GM23338 (cell line): ENCODE measurements around the gene FGF2. TPM values are rescaled to one million over a fixed set of nuclear protein-coding genes. Genes with fewer than 3 reads are reported as not detected.

Experiments used
- ATAC-seq: fragments of 200-7000 bp; cut with Tn5 transposase; 3 replicates; pipeline ENCODE4 v1.9.1; 2020
- DNase-seq: peaks from one replicate; pipeline ENCODE4 v3.0.0-alpha.2; 2015; ENCODE audit warnings: low spot score
- H2AFZ ChIP-seq: fragments of 200-600 bp; sonication (generic); 2 replicates; pipeline ENCODE4 v1.8.0; 2016; ENCODE audit warnings: antibody characterized with exemption, mild to moderate bottlenecking, moderate library complexity
- H3F3A ChIP-seq: fragments of 200-600 bp; sonication (generic); replicated peaks from 2 replicates; pipeline ENCODE4 v1.8.0; 2017; ENCODE audit warnings: antibody characterized with exemption, mixed run types, low read depth
- H3K27ac ChIP-seq: fragments of 200-600 bp; sonication (generic); 2 replicates; pipeline ENCODE4 v1.6.1; 2016; ENCODE audit warnings: low read depth
- H3K27me3 ChIP-seq: fragments of 200-600 bp; sonication (generic); 2 replicates; pipeline ENCODE4 v1.8.0; 2016; ENCODE audit warnings: mild to moderate bottlenecking, mixed run types, moderate library complexity; ENCODE audit not compliant: insufficient read depth
- H3K36me3 ChIP-seq: fragments of 200-600 bp; sonication (generic); 2 replicates; pipeline ENCODE4 v1.8.0; 2016; ENCODE audit warnings: mild to moderate bottlenecking; ENCODE audit not compliant: insufficient read depth
- H3K4me1 ChIP-seq: fragments of 200-600 bp; sonication (generic); 2 replicates; pipeline ENCODE4 v1.8.0; 2016; ENCODE audit warnings: mild to moderate bottlenecking, moderate library complexity; ENCODE audit not compliant: insufficient read depth
- H3K4me2 ChIP-seq: fragments of 200-600 bp; sonication (generic); 2 replicates; pipeline ENCODE4 v1.7.1; 2017; ENCODE audit warnings: mixed run types
- H3K4me3 ChIP-seq: fragments of 200-600 bp; sonication (generic); 2 replicates; pipeline ENCODE4 v1.6.1; 2016; ENCODE audit warnings: mixed run types
- H3K79me2 ChIP-seq: fragments of 200-600 bp; sonication (generic); replicated peaks from 2 replicates; pipeline ENCODE4 v1.8.0; 2017; ENCODE audit warnings: mild to moderate bottlenecking; ENCODE audit not compliant: insufficient read depth
- H3K9me2 ChIP-seq: fragments of 200-600 bp; sonication (generic); 2 replicates; pipeline ENCODE4 v1.8.0; 2017; ENCODE audit not compliant: insufficient read depth
- H4K20me1 ChIP-seq: fragments of 200-600 bp; sonication (generic); replicated peaks from 2 replicates; pipeline ENCODE4 v1.8.0; 2017; ENCODE audit warnings: mild to moderate bottlenecking; ENCODE audit not compliant: insufficient read depth
- H3K27ac Mint-ChIP-seq: 2 replicates; pipeline ENCODE4 v1.8.0; 2020; ENCODE audit warnings: inconsistent platforms, mild to moderate bottlenecking, moderate library complexity, mixed read lengths
- H3K27me3 Mint-ChIP-seq: 3 replicates; pipeline ENCODE4 v1.8.0; 2022; ENCODE audit warnings: low read depth, mild to moderate bottlenecking, moderate library complexity, mixed read lengths, inconsistent platforms; ENCODE audit not compliant: insufficient read depth, poor library complexity
- H3K36me3 Mint-ChIP-seq: 3 replicates; pipeline ENCODE4 v1.8.0; 2021; ENCODE audit warnings: low read depth, mild to moderate bottlenecking, inconsistent platforms, moderate library complexity, mixed read lengths
- H3K4me1 Mint-ChIP-seq: 3 replicates; pipeline ENCODE4 v1.8.0; 2020; ENCODE audit warnings: mild to moderate bottlenecking, inconsistent platforms, mixed read lengths
- H3K4me3 Mint-ChIP-seq: 3 replicates; pipeline ENCODE4 v1.8.0; 2021; ENCODE audit warnings: moderate library complexity, mild to moderate bottlenecking, inconsistent platforms, mixed read lengths
- H3K9me3 Mint-ChIP-seq: 3 replicates; pipeline ENCODE4 v1.8.0; 2020; ENCODE audit warnings: moderate library complexity, mild to moderate bottlenecking, inconsistent platforms, mixed read lengths
- CREB1 ChIP-seq: fragments of 250-450 bp; sonication (Bioruptor Pico); IDR thresholded peaks from 2 replicates; pipeline ENCODE4 v1.5.0; 2020; ENCODE audit warnings: low read depth, mild to moderate bottlenecking, moderate library complexity
- EZH2 ChIP-seq: fragments of 200-600 bp; sonication (generic); IDR thresholded peaks from one replicate; pipeline ENCODE4 v1.8.0; 2017; ENCODE audit warnings: antibody characterized with exemption, mild to moderate bottlenecking, low read depth; ENCODE audit not compliant: unreplicated experiment
- EZH2phosphoT487 ChIP-seq: fragments of 200-600 bp; sonication (generic); IDR thresholded peaks from one replicate; pipeline ENCODE4 v1.8.1; 2018; ENCODE audit warnings: antibody characterized with exemption; ENCODE audit not compliant: unreplicated experiment
- JUNB ChIP-seq: IDR thresholded peaks from one replicate; pipeline ENCODE4 v1.6.1; 2016; ENCODE audit warnings: antibody characterized with exemption; ENCODE audit not compliant: unreplicated experiment
- NANOG ChIP-seq: IDR thresholded peaks from 2 replicates; pipeline ENCODE4 v1.6.1; 2016; ENCODE audit warnings: antibody characterized with exemption, borderline replicate concordance
- POLR2AphosphoS5 ChIP-seq: IDR thresholded peaks from 2 replicates; pipeline ENCODE4 v1.6.1; 2016; ENCODE audit warnings: antibody characterized with exemption, low read depth
- STAT1 ChIP-seq: IDR thresholded peaks from one replicate; pipeline ENCODE4 v1.6.1; 2016; ENCODE audit warnings: antibody characterized with exemption; ENCODE audit not compliant: unreplicated experiment
- ZNF114 ChIP-seq: fragments of 250-450 bp; sonication (Bioruptor Pico); IDR thresholded peaks from 2 replicates; pipeline ENCODE4 v1.5.0; 2020; ENCODE audit warnings: mild to moderate bottlenecking, moderate library complexity
- ZNF331 ChIP-seq: fragments of 250-450 bp; sonication (Bioruptor Pico); IDR thresholded peaks from 2 replicates; pipeline ENCODE4 v1.5.0; 2020; ENCODE audit warnings: low read depth, mild to moderate bottlenecking, moderate library complexity
- polyA plus RNA-seq: library from polyadenylated mRNA; unstranded; fragments of >200 nt; fragmentation: Nextera tagmentation; extraction: Ambion mirVana; gene quantifications from 2 replicates; pipeline ENCODE4 v1.2.1, GENCODE V29; 2016
- total RNA-seq: library from RNA; depleted of rRNA; stranded (reverse); fragments of >200 nt; shearing (Covaris generic); gene quantifications from 2 replicates; pipeline ENCODE4 v1.2.3, GENCODE V29; 2014
- TF ChIP-seq, protein P1 (sequence below), 2 experiments: fragments of 200-600 bp in 1 of 2; sonication (generic) in 1 of 2; conservative IDR thresholded peaks; 2 replicates each; pipeline versions ENCODE4 v1.5.1 to v1.6.1; 2016 to 2017; ENCODE audit warnings: antibody characterized with exemption in 2 of 2, low read depth in 2 of 2, mild to moderate bottlenecking in 2 of 2, moderate library complexity in 1 of 2
- TF ChIP-seq, protein P2 (sequence below): IDR thresholded peaks from one replicate; pipeline ENCODE4 v1.6.1; 2018; ENCODE audit warnings: antibody characterized with exemption; ENCODE audit not compliant: unreplicated experiment
- TF ChIP-seq, protein P3 (sequence below): fragments of 250-450 bp; sonication (Bioruptor Pico); IDR thresholded peaks from 2 replicates; pipeline ENCODE4 v1.5.0; 2020; ENCODE audit warnings: mild to moderate bottlenecking, moderate library complexity

The FGF2 gene
- total and polyA plus RNA-seq, 2 experiments from 2014 or later = 28.3 to 84.4 TPM

DNA sequence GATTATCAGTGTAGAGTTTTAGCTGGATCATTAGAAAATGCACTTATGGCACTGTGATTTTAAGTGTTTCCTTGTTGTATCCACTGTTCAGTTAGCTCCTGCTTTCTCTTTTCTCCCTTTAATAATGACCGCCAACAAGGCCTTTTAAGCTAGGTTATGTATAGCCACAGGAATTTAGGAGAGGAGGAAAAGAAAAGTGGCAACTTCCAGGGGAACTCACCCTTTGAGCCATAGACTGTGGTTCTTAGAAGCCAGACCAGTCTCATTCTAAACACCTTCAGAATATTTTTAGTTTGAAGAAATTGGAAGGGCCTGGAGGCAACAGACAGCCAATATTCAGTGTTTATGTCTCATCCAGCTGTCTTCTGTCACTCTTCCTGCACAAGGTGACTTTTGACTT, 6.1 kb downstream of the FGF2 start (continued):
- TF ChIP-seq EZH2 = no peak
- TF ChIP-seq, protein P1, sequence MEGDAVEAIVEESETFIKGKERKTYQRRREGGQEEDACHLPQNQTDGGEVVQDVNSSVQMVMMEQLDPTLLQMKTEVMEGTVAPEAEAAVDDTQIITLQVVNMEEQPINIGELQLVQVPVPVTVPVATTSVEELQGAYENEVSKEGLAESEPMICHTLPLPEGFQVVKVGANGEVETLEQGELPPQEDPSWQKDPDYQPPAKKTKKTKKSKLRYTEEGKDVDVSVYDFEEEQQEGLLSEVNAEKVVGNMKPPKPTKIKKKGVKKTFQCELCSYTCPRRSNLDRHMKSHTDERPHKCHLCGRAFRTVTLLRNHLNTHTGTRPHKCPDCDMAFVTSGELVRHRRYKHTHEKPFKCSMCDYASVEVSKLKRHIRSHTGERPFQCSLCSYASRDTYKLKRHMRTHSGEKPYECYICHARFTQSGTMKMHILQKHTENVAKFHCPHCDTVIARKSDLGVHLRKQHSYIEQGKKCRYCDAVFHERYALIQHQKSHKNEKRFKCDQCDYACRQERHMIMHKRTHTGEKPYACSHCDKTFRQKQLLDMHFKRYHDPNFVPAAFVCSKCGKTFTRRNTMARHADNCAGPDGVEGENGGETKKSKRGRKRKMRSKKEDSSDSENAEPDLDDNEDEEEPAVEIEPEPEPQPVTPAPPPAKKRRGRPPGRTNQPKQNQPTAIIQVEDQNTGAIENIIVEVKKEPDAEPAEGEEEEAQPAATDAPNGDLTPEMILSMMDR (conservative IDR thresholded peaks at IDR 0.05; ENCODE audit: low read depth in 2 of 2) = no peak

DNA sequence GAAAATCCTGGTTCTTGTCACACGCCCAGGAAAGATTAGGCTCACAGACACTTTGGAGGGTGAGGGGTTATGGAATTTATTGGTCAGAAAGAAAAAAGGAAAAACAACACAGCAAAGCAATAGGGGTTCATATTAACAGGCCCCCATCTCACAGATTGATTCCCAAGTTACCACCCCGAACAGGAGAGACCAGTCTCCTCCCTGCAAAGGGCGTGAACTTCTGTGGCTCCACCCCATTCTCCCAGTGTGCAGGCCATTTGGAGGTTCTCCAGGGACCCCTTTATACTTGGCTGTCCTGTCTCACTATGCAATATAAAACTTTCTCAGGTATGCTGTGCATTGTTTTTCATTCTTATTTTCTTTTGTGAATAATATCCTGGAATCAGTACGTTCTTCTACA, 7.4 kb downstream of the FGF2 start:
- Mint-ChIP-seq H3K9me3 (no peaks in the 10 kb centered on the region), H3K4me1 (peaks cover 53% of the 10 kb centered on the region), H3K4me3 (peak overlapping the region; percentile 23; the same call in 2 of the 3 replicates), H3K27ac (no peak overlapping the region), H3K27me3 (peaks cover 4% of the 10 kb centered on the region), H3K36me3 (peaks cover 49% of the 10 kb centered on the region)
- Histone ChIP-seq H4K20me1 (peaks cover 63% of the 10 kb centered on the region), H3K27me3 (no peaks in the 10 kb centered on the region), H3K4me3 (no peak overlapping the region; the same call in 1 of the 2 replicates), H3K4me2 (peak overlapping the region; percentile 72), H3K4me1 (peaks cover 84% of the 10 kb centered on the region), H3K79me2 (peaks cover 100% of the 10 kb centered on the region), H3F3A (no peaks in the 10 kb centered on the region), H2AFZ (no peak overlapping the region), H3K27ac (no peak overlapping the region), H3K9me2 (no peaks in the 10 kb centered on the region), H3K36me3 (peaks cover 5% of the 10 kb centered on the region; the same call in 1 of the 2 replicates)
- DNase-seq (peak; percentile 45), ATAC-seq (peak; percentile 64)
- TF ChIP-seq JUNB (no peak), POLR2AphosphoS5 (no peak), EZH2phosphoT487 (no peak), EZH2 (no peak), ZNF114 (CRISPR knock-in tag) (no peak), CREB1 (CRISPR knock-in tag) (no peak), STAT1 (no peak), ZNF331 (CRISPR knock-in tag) (no peak), NANOG (no peak; the same call in 1 of the 2 replicates)
- TF ChIP-seq, protein P2, sequence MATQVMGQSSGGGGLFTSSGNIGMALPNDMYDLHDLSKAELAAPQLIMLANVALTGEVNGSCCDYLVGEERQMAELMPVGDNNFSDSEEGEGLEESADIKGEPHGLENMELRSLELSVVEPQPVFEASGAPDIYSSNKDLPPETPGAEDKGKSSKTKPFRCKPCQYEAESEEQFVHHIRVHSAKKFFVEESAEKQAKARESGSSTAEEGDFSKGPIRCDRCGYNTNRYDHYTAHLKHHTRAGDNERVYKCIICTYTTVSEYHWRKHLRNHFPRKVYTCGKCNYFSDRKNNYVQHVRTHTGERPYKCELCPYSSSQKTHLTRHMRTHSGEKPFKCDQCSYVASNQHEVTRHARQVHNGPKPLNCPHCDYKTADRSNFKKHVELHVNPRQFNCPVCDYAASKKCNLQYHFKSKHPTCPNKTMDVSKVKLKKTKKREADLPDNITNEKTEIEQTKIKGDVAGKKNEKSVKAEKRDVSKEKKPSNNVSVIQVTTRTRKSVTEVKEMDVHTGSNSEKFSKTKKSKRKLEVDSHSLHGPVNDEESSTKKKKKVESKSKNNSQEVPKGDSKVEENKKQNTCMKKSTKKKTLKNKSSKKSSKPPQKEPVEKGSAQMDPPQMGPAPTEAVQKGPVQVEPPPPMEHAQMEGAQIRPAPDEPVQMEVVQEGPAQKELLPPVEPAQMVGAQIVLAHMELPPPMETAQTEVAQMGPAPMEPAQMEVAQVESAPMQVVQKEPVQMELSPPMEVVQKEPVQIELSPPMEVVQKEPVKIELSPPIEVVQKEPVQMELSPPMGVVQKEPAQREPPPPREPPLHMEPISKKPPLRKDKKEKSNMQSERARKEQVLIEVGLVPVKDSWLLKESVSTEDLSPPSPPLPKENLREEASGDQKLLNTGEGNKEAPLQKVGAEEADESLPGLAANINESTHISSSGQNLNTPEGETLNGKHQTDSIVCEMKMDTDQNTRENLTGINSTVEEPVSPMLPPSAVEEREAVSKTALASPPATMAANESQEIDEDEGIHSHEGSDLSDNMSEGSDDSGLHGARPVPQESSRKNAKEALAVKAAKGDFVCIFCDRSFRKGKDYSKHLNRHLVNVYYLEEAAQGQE = no peak
- TF ChIP-seq, protein P1 (conservative IDR thresholded peaks at IDR 0.05; ENCODE audit: low read depth in 2 of 2) = no peak
- TF ChIP-seq, protein P3, sequence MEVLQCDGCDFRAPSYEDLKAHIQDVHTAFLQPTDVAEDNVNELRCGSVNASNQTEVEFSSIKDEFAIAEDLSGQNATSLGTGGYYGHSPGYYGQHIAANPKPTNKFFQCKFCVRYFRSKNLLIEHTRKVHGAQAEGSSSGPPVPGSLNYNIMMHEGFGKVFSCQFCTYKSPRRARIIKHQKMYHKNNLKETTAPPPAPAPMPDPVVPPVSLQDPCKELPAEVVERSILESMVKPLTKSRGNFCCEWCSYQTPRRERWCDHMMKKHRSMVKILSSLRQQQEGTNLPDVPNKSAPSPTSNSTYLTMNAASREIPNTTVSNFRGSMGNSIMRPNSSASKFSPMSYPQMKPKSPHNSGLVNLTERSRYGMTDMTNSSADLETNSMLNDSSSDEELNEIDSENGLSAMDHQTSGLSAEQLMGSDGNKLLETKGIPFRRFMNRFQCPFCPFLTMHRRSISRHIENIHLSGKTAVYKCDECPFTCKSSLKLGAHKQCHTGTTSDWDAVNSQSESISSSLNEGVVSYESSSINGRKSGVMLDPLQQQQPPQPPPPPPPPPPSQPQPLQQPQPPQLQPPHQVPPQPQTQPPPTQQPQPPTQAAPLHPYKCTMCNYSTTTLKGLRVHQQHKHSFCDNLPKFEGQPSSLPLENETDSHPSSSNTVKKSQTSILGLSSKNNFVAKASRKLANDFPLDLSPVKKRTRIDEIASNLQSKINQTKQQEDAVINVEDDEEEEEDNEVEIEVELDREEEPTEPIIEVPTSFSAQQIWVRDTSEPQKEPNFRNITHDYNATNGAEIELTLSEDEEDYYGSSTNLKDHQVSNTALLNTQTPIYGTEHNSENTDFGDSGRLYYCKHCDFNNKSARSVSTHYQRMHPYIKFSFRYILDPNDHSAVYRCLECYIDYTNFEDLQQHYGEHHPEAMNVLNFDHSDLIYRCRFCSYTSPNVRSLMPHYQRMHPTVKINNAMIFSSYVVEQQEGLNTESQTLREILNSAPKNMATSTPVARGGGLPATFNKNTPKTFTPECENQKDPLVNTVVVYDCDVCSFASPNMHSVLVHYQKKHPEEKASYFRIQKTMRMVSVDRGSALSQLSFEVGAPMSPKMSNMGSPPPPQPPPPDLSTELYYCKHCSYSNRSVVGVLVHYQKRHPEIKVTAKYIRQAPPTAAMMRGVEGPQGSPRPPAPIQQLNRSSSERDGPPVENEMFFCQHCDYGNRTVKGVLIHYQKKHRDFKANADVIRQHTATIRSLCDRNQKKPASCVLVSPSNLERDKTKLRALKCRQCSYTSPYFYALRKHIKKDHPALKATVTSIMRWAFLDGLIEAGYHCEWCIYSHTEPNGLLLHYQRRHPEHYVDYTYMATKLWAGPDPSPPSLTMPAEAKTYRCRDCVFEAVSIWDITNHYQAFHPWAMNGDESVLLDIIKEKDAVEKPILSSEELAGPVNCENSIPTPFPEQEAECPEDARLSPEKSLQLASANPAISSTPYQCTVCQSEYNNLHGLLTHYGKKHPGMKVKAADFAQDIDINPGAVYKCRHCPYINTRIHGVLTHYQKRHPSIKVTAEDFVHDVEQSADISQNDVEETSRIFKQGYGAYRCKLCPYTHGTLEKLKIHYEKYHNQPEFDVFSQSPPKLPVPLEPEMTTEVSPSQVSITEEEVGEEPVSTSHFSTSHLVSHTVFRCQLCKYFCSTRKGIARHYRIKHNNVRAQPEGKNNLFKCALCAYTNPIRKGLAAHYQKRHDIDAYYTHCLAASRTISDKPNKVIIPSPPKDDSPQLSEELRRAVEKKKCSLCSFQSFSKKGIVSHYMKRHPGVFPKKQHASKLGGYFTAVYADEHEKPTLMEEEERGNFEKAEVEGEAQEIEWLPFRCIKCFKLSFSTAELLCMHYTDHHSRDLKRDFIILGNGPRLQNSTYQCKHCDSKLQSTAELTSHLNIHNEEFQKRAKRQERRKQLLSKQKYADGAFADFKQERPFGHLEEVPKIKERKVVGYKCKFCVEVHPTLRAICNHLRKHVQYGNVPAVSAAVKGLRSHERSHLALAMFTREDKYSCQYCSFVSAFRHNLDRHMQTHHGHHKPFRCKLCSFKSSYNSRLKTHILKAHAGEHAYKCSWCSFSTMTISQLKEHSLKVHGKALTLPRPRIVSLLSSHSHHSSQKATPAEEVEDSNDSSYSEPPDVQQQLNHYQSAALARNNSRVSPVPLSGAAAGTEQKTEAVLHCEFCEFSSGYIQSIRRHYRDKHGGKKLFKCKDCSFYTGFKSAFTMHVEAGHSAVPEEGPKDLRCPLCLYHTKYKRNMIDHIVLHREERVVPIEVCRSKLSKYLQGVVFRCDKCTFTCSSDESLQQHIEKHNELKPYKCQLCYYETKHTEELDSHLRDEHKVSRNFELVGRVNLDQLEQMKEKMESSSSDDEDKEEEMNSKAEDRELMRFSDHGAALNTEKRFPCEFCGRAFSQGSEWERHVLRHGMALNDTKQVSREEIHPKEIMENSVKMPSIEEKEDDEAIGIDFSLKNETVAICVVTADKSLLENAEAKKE = no peak
